Retinal pigment epithelial cell (primary cell): ENCODE results near the gene ASB2.

Source experiments
- DNase-seq: peaks from one replicate; pipeline ENCODE4 v3.0.0-alpha.2; 2010; ENCODE audit warnings: low read depth
- H3K4me3 ChIP-seq: 2 replicates; pipeline ENCODE4 v1.5.1; 2011; ENCODE audit warnings: mild to moderate bottlenecking, low read length, control low read depth, moderate library complexity
- CTCF ChIP-seq: conservative IDR thresholded peaks from 2 replicates; pipeline ENCODE4 v1.5.1; 2011; ENCODE audit warnings: low read depth, low read length, control low read depth, inconsistent platforms

The ASB2 gene

GRCh38 chr14:93947282-93947681 lies 29.1 kb downstream of the ASB2 start:
- DNase-seq = no peak
- TF ChIP-seq CTCF = no peak
- H3K4me3 ChIP-seq = no peak overlapping the region

- DNase-seq = no peak
- no peak for TF ChIP-seq CTCF
Measured at GRCh38 chr14:93946541-93947090, 29.8 kb downstream of the ASB2 start.

GRCh38 chr14:93946104-93946503 lies 30.3 kb downstream of the ASB2 start:
- TF ChIP-seq CTCF = no peak
- H3K4me3 ChIP-seq = no peak overlapping the region
- no peak for DNase-seq

More at GRCh38 chr14:93946541-93947090, 29.8 kb downstream of the ASB2 start:
- no peak overlapping the region for H3K4me3 ChIP-seq

GRCh38 chr14:93945070-93945399 lies 31.3 kb downstream of the ASB2 start:
- no peak overlapping the region for H3K4me3 ChIP-seq
- TF ChIP-seq CTCF = no peak
- DNase-seq = no peak

GRCh38 chr14:93944348-93945069 lies 31.9 kb downstream of the ASB2 start:
- TF ChIP-seq CTCF = no peak
- no peak for DNase-seq
- H3K4me3 ChIP-seq = no peak overlapping the region

GRCh38 chr14:93943930-93944329 lies 32.4 kb downstream of the ASB2 start:
- H3K4me3 ChIP-seq = no peak overlapping the region
- TF ChIP-seq CTCF = no peak
- no peak for DNase-seq

- peak; percentile 94 for DNase-seq
- H3K4me3 ChIP-seq = no peak overlapping the region
- no peak for TF ChIP-seq CTCF
Measured at GRCh38 chr14:93943052-93943451, 33.3 kb downstream of the ASB2 start.
